K562 (cell line): Measurements from ENCODE around the gene IL17RC. TPM values are rescaled to one million over a fixed set of nuclear protein-coding genes. Genes with fewer than 3 reads are reported as not detected.

Source experiments
- BRD9 ChIP-seq: fragments of 450-650 bp; IDR thresholded peaks from 2 replicates; pipeline ENCODE4 v1.6.1; 2018; ENCODE audit warnings: low read depth; ENCODE audit not compliant: partially characterized antibody
- CC2D1A ChIP-seq: fragments of 450-650 bp; IDR thresholded peaks from 2 replicates; pipeline ENCODE4 v1.6.1; 2017; ENCODE audit warnings: mild to moderate bottlenecking
- CREM ChIP-seq: IDR thresholded peaks from 2 replicates; pipeline ENCODE4 v1.6.1; 2014; ENCODE audit warnings: antibody characterized with exemption, low read depth
- DPF2 ChIP-seq: fragments of 450-650 bp; IDR thresholded peaks from 2 replicates; pipeline ENCODE4 v1.6.1; 2016
- FOXA1 ChIP-seq: fragments of 450-650 bp; IDR thresholded peaks from 2 replicates; pipeline ENCODE4 v1.6.1; 2016; ENCODE audit warnings: mild to moderate bottlenecking, borderline replicate concordance
- KLF6 ChIP-seq: fragments of 250-450 bp; sonication (Bioruptor Pico); IDR thresholded peaks from 2 replicates; pipeline ENCODE4 v1.4.0; 2020; ENCODE audit warnings: mild to moderate bottlenecking, moderate library complexity, borderline replicate concordance
- MCM7 ChIP-seq, 2 experiments: fragments of 450-650 bp; IDR thresholded peaks; 2 replicates each; pipeline ENCODE4 v1.6.1; 2016 to 2018
- NFE2 ChIP-seq: IDR thresholded peaks from 2 replicates; pipeline ENCODE4 v1.6.1; 2014; ENCODE audit warnings: antibody characterized with exemption, low read depth
- PCBP1 ChIP-seq: fragments of 200-400 bp; formaldehyde crosslinking; IDR thresholded peaks from 2 replicates; pipeline ENCODE4 v1.6.1; 2018; ENCODE audit warnings: mild to moderate bottlenecking, low read depth, low read length; ENCODE audit not compliant: poor library complexity, severe bottlenecking
- RNF2 ChIP-seq: sonication (generic); IDR thresholded peaks from 2 replicates; pipeline ENCODE4 v1.6.1; 2016
- SAFB ChIP-seq: fragments of 200-400 bp; formaldehyde crosslinking; IDR thresholded peaks from 2 replicates; pipeline ENCODE4 v1.6.1; 2017; ENCODE audit warnings: low read depth, low read length, borderline replicate concordance
- SLC30A9 ChIP-seq: fragments of 250-450 bp; sonication (Bioruptor Pico); IDR thresholded peaks from 2 replicates; pipeline ENCODE4 v1.8.0; 2022; ENCODE audit warnings: mild to moderate bottlenecking, moderate library complexity
- SMARCC2 ChIP-seq: fragments of 450-650 bp; IDR thresholded peaks from 2 replicates; pipeline ENCODE4 v1.6.1; 2017; ENCODE audit warnings: antibody characterized with exemption, moderate library complexity, mild to moderate bottlenecking, low read depth
- SMARCE1 ChIP-seq: fragments of 450-650 bp; IDR thresholded peaks from 2 replicates; pipeline ENCODE4 v1.7.1; 2016; ENCODE audit warnings: mild to moderate bottlenecking
- SP1 ChIP-seq: sonication (generic); formaldehyde crosslinking; IDR thresholded peaks from 2 replicates; pipeline ENCODE4 v1.8.1; 2022; ENCODE audit warnings: mild to moderate bottlenecking, missing genetic modification reagents
- SREBF2 ChIP-seq: sonication (generic); formaldehyde crosslinking; IDR thresholded peaks from 2 replicates; pipeline ENCODE4 v1.4.0; 2020; ENCODE audit warnings: mild to moderate bottlenecking, missing genetic modification reagents
- ZC3H11A ChIP-seq: IDR thresholded peaks from 2 replicates; pipeline ENCODE4 v1.6.1; 2012; ENCODE audit warnings: low read depth, low read length, improper control_type of control experiment
- ZEB2 ChIP-seq: fragments of 450-650 bp; IDR thresholded peaks from 2 replicates; pipeline ENCODE4 v1.6.1; 2016
- ZKSCAN8 ChIP-seq: fragments of 200-800 bp; sonication (Bioruptor generic); IDR thresholded peaks from 2 replicates; pipeline ENCODE4 v1.6.1; 2016; ENCODE audit warnings: missing genetic modification characterization, missing compliant biosample characterization
- ZNF217 ChIP-seq: sonication (generic); formaldehyde crosslinking; IDR thresholded peaks from 2 replicates; pipeline ENCODE4 v1.8.0; 2022; ENCODE audit warnings: mild to moderate bottlenecking, missing genetic modification reagents
- ZNF232 ChIP-seq: sonication (generic); formaldehyde crosslinking; IDR thresholded peaks from 2 replicates; pipeline ENCODE4 v1.8.0; 2022; ENCODE audit warnings: mild to moderate bottlenecking, missing genetic modification reagents
- ZNF316 ChIP-seq: fragments of 450-650 bp; IDR thresholded peaks from 2 replicates; pipeline ENCODE4 v1.6.1; 2016
- ZNF384 ChIP-seq: IDR thresholded peaks from 2 replicates; pipeline ENCODE4 v1.6.1; 2012; ENCODE audit warnings: low read depth, low read length, improper control_type of control experiment
- ZNF395 ChIP-seq: fragments of 200-800 bp; sonication (Bioruptor generic); IDR thresholded peaks from 2 replicates; pipeline ENCODE4 v1.6.1; 2017; ENCODE audit warnings: missing genetic modification characterization, missing compliant biosample characterization
- polyA plus RNA-seq, 8 experiments: library from polyadenylated mRNA; depleted of rRNA in 4 of 8; stranded (reverse) in 5 of 8; unstranded in 3 of 8; fragments of >200 nt; fragmentation: Nextera tagmentation in 2 of 8; fragmentation: Illumina TruSeq in 1 of 8; extraction: Ambion mirVana in 2 of 8; extraction: Trizol in 1 of 8; gene quantifications; 2 replicates each; pipeline versions ENCODE4 v1.2.1 to v1.2.3, GENCODE V29; 2011 to 2014; ENCODE audit warnings: inconsistent platforms in 1 of 8, missing spikeins in 1 of 8
- total RNA-seq, 7 experiments: library from RNA; depleted of rRNA in 6 of 7; stranded (reverse); fragments of >200 nt in 6 of 7; fragmentation: Illumina TruSeq in 2 of 7; extraction: Trizol in 2 of 7; gene quantifications; 2 replicates each; pipeline versions ENCODE4 v1.2.1 to v1.2.3, GENCODE V29; 2011 to 2021; ENCODE audit warnings: low replicate concordance in 1 of 7

IL17RC gene
- total and polyA plus RNA-seq, 9 of the 15 experiments (the other 6 are each of a cell fraction or from before 2014, with no cell fraction given): 0.15 to 11.4 (median 7.1) TPM; not detected in 1

- TF ChIP-seq ZKSCAN8 (CRISPR knock-in tag) (no peak), DPF2 (peak; percentile 51; the same call in 1 of the 2 replicates), SMARCE1 (peak; percentile 62), ZNF395 (CRISPR knock-in tag) (no peak), MCM7 (IDR thresholded peaks at IDR 0.05) (0 out of 4 replicates have a peak, but pooled peaks of 1 of the 2 experiments have one; percentile 36), PCBP1 (no peak), SP1 (CRISPR knock-in tag) (no peak), SMARCC2 (0 out of 2 replicates have a peak, but pooled peaks have one; percentile 53), SLC30A9 (CRISPR knock-in tag) (no peak), RNF2 (no peak), FOXA1 (no peak), ZNF217 (CRISPR knock-in tag) (no peak), ZNF232 (no peak), NFE2 (peak; percentile 83), SREBF2 (CRISPR knock-in tag) (no peak), ZNF384 (peak; percentile 85), CREM (no peak), ZC3H11A (no peak), SAFB (no peak), ZNF316 (peak; percentile 100), CC2D1A (no peak), ZEB2 (no peak), KLF6 (CRISPR knock-in tag) (no peak), BRD9 (no peak)
These were observed 45.9 kb upstream of the IL17RC start (continued) for GRCh38 chr3:9870978-9871377.
